Gastrocnemius medialis (tissue), 4 donors: Measurements from ENCODE around the gene B4GALT3. TPM values are rescaled to one million over a fixed set of nuclear protein-coding genes. Genes with fewer than 3 reads are reported as not detected.

Experiments used
- ATAC-seq, 2 donors: fragments of 150-250 bp; one replicate each; pipeline ENCODE4 v1.9.1; 2016
- DNase-seq, 2 donors: peaks; one replicate each; pipeline ENCODE4 v3.0.0-alpha.2; 2019
- H3K27ac ChIP-seq, 4 donors: fragments of 200-600 bp; sonication (generic); 1 replicate in 1 of 4; 2 replicates in 3 of 4; pipeline ENCODE4 v1.5.1; 2016 to 2018; ENCODE audit warnings: mild to moderate bottlenecking in 2 of 4, moderate library complexity in 1 of 4
- H3K27me3 ChIP-seq, 3 donors: fragments of 200-600 bp; sonication (generic) in 2 of 3; 1 replicate in 1 of 3; 2 replicates in 2 of 3; pipeline versions ENCODE4 v1.5.1 to v1.6.0; 2016 to 2019; ENCODE audit warnings: mild to moderate bottlenecking in 1 of 3, moderate library complexity in 1 of 3
- H3K36me3 ChIP-seq, 2 donors: fragments of 200-600 bp; sonication (generic) in 1 of 2; one replicate each; pipeline ENCODE4 v1.5.1; 2017 to 2018
- H3K4me1 ChIP-seq, 2 donors: fragments of 200-600 bp; sonication (generic) in 1 of 2; one replicate each; pipeline ENCODE4 v1.5.1; 2016 to 2017; ENCODE audit warnings: mild to moderate bottlenecking in 2 of 2
- H3K4me3 ChIP-seq, 4 donors: fragments of 200-600 bp; sonication (generic) in 3 of 4; 1 replicate in 1 of 4; 2 replicates in 3 of 4; pipeline ENCODE4 v1.5.1; 2016 to 2019; ENCODE audit warnings: mild to moderate bottlenecking in 2 of 4
- H3K9me3 ChIP-seq, 3 donors: fragments of 200-600 bp; sonication (generic) in 2 of 3; 1 replicate in 1 of 3; 2 replicates in 2 of 3; pipeline ENCODE4 v1.5.1; 2016 to 2019
- CTCF ChIP-seq, 5 experiments: fragments of 450-650 bp in 3 of 5; fragments of 200-600 bp in 2 of 5; sonication (generic) in 2 of 5; IDR thresholded peaks in 4 of 5; conservative IDR thresholded peaks in 1 of 5; 1 replicate in 4 of 5; 2 replicates in 1 of 5; pipeline ENCODE4 v1.5.1; 2016 to 2019; ENCODE audit warnings: antibody characterized with exemption in 5 of 5, mild to moderate bottlenecking in 3 of 5, moderate library complexity in 3 of 5
- POLR2A ChIP-seq, 2 donors: fragments of 450-650 bp; IDR thresholded peaks; one replicate each; pipeline ENCODE4 v1.6.1; 2017; ENCODE audit warnings: antibody characterized with exemption in 2 of 2, mild to moderate bottlenecking in 2 of 2, moderate library complexity in 2 of 2
- in situ Hi-C, 4 donors: fragments of 200-750 bp; cut with MboI; loops; one replicate each; pipeline versions ENCODE4 v1.15.0 to v1.8.0; 2017; ENCODE audit warnings: low sequenced_read_pairs in 4 of 4
- intact Hi-C: fragments of 100-400 bp; cut with DNase I; formaldehyde crosslinking; loops from one replicate; pipeline ENCODE4 v1.15.1; 2023; ENCODE audit warnings: low total_unique reads
- total RNA-seq, 4 donors: library from RNA; depleted of rRNA; stranded (reverse); fragments of >200 nt; gene quantifications; one replicate each; pipeline versions ENCODE4 v1.1.0 to v1.2.3, GENCODE V29; 2016

The B4GALT3 gene
- total RNA-seq, 4 donors from 2014 or later: 35.5 to 47.7 (median 43.7) TPM

DNA sequence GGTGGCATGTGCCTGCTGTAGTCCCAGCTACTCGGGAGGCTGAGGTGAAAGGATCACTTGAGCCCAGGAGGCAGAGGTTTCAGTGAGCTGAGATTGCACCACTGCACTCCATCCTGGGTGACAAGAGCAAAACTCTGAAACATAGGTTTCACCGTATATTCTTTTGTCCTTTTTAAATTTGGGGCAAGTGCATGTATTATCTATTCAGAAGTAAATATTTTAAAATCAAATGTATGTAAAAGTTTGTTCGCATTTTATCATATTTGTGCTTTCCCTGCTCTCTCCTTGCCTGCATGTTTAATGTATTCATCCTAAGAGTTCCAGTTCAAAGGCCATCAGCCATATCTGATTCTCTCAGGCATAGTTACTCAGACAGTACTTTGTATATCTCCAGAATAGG is 31.5 kb downstream of the B4GALT3 start:
- in situ Hi-C loops (no loop called here), intact Hi-C loops (no loop called here)
- H3K4me3 ChIP-seq: no peak overlapping the region
- ATAC-seq: no peak
- H3K9me3 ChIP-seq: no peaks in the 10 kb centered on the region
- H3K36me3 ChIP-seq: no peaks in the 10 kb centered on the region
- no peaks in the 10 kb centered on the region for H3K27me3 ChIP-seq
- DNase-seq: no peak
- H3K4me1 ChIP-seq: no peaks in the 10 kb centered on the region
- no peak for TF ChIP-seq POLR2A (IDR thresholded peaks at IDR 0.05)
- no peak for TF ChIP-seq CTCF (IDR thresholded peaks at IDR 0.05 in 4 of 5, conservative IDR thresholded peaks at IDR 0.05 in 1 of 5)
- H3K27ac ChIP-seq: no peak overlapping the region

DNA sequence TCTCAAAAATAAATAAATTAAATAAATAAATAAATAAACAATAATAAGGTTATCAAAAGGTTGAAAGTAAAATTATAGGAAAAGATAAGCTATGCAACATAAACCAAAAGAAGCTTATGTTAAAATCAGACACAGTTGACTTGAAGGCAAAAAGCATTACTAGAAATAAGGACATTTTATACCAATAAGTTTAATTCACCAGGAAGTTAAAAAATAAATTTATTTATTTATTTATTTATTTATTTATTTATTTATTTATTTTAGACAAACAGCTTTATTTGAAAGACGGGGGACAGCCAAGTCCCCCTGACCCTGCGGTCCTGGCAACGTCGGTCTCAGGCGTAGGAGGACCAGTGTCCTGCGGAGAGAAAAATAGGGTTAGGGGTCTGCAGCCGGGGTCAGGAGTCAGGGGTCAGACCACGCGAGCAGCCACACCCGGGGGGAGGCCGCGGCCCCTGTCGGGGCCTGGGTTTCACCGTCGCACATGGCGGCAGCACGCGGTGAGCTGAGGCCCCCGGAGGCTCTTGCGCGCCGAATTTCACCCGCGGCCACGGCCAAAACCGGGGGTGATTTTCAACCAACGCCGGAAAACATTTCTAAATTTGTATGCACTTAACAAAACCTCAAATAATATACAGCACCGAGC is 36.4 kb downstream of the B4GALT3 start:
- intact Hi-C loops: no loop called here
- Histone ChIP-seq H3K27me3 (no peaks in the 10 kb centered on the region), H3K4me1 (peaks cover 16 to 24% of the 10 kb centered on the region in 2 donors), H3K9me3 (no peaks in the 10 kb centered on the region), H3K36me3 (no peaks in the 10 kb centered on the region), H3K27ac (no peak overlapping the region), H3K4me3 (no peak overlapping the region)
- no peak for DNase-seq
- no peak for TF ChIP-seq CTCF (IDR thresholded peaks at IDR 0.05 in 4 of 5, conservative IDR thresholded peaks at IDR 0.05 in 1 of 5)
- TF ChIP-seq POLR2A (IDR thresholded peaks at IDR 0.05): no peak
- in situ Hi-C loops: no loop called here
- no peak for ATAC-seq

DNA sequence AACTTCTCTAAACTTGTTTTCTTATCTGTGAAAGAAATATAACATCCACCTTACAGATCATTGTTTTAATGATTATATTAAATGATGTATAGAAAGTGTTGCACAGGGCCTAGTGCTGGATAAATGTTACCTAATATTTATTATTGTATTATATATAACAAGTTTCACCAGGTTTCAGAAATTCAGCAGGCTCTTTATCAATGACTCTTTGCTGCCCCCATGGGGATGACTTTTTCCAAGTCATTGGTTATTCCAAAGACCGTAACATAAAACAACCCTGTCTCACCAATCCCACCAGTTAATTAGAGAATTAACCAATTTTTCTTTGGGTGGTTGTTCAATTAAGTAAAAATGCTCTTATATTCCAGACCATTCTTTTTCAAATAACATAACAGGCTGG is 37.5 kb downstream of the B4GALT3 start:
- DNase-seq (no peak), ATAC-seq (peak in 1 of 2 donors; percentile 24)
- intact Hi-C loops (loop anchor here (10.0 kb wide), 1 partner anchor 1105 kb away; the partner anchor contains the start of gene PIGM), in situ Hi-C loops (no loop called here)
- peak in 4 of 5 experiments; percentile 16 to 49 (median 31) for TF ChIP-seq CTCF (IDR thresholded peaks at IDR 0.05 in 4 of 5, conservative IDR thresholded peaks at IDR 0.05 in 1 of 5)
- no peak for TF ChIP-seq POLR2A (IDR thresholded peaks at IDR 0.05)
- Histone ChIP-seq H3K4me1 (peaks cover 16 to 24% of the 10 kb centered on the region in 2 donors), H3K9me3 (no peaks in the 10 kb centered on the region), H3K36me3 (peaks cover 0 to 1% of the 10 kb centered on the region in 2 donors), H3K4me3 (no peak overlapping the region), H3K27me3 (no peaks in the 10 kb centered on the region), H3K27ac (no peak overlapping the region)

DNA sequence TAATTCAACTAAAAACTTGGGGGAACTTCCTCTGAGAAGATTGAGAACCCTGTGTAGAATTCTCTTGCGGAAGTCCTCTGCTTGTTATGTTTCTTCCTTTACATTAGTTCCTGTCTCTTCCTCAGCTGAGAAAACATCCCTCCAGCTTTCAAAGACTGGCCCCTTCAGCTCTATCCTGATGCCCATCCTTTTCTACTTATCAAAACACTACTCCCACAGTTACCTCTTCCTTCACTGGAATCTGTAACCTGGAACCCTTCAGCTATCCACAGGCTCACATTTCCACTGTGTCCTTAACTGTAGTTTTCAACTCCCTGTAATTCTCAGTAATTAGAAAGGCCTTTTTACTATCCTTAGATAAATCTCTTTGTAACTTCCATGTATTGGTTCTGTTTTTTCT is 38.9 kb downstream of the B4GALT3 start:
- H3K4me3 ChIP-seq: no peak overlapping the region
- H3K4me1 ChIP-seq: peaks cover 25 to 33% of the 10 kb centered on the region in 2 donors
- no peaks in the 10 kb centered on the region for H3K27me3 ChIP-seq
- no peak for DNase-seq
- peak overlapping the region in 2 of 4 donors; percentile 15 to 28 for H3K27ac ChIP-seq
- intact Hi-C loops (loop anchor here (10.0 kb wide), 1 partner anchor 1104 kb away; the partner anchor contains the start of gene PIGM), in situ Hi-C loops (no loop called here)
- TF ChIP-seq POLR2A (IDR thresholded peaks at IDR 0.05) (no peak), CTCF (IDR thresholded peaks at IDR 0.05 in 4 of 5, conservative IDR thresholded peaks at IDR 0.05 in 1 of 5) (no peak)
- H3K9me3 ChIP-seq: no peaks in the 10 kb centered on the region
- H3K36me3 ChIP-seq: peaks cover 0 to 6% of the 10 kb centered on the region in 2 donors
- no peak for ATAC-seq
